Iris pigment epithelial cell (primary cell): ENCODE measurements around the gene HIVEP3.

Experiments used
- DNase-seq: peaks from one replicate; pipeline ENCODE4 v3.0.0-alpha.2; 2011; ENCODE audit warnings: low read depth

HIVEP3 gene

DNA sequence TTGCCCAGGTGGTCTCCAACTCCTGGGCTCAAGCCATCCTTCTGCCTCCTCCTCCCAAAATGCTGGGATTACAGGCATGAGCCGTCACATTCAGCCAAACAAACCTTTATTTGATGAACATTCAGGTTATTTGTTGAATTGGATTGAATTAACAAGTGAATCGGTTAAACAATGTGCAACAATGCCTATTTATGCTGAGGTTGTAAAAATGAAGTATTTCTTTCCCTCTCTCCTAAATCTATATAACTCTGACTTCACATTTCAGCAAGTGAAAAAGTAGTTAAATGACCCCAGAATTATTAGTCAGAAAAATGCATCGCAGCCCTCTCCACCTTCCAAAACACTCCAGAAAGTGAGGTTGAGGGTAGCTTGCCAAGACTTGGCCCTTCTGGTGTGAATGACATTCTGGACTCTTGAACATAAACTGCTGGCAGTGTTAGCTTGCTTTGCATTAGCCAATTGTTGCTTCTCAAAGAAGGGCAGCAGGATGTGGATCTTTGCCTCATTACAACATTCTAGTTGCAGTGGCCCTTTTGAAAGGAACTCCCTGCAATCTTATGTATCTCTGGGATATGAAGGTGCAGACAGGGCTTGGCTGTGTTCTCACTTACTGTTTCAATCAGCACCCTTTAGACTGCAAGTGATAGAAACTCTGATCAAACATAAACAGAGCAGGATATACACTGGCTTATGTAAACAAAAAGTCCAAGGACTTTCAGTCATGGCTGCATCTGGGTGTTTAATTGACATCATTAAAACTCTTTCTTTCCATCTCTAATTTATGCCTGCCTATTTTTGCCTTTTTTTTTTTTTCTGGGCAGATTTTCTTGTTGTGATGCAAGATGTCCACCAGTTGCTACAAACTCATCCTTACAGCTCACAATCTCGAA, 456.7 kb downstream of the HIVEP3 start:
- peak; percentile 42 for DNase-seq

DNA sequence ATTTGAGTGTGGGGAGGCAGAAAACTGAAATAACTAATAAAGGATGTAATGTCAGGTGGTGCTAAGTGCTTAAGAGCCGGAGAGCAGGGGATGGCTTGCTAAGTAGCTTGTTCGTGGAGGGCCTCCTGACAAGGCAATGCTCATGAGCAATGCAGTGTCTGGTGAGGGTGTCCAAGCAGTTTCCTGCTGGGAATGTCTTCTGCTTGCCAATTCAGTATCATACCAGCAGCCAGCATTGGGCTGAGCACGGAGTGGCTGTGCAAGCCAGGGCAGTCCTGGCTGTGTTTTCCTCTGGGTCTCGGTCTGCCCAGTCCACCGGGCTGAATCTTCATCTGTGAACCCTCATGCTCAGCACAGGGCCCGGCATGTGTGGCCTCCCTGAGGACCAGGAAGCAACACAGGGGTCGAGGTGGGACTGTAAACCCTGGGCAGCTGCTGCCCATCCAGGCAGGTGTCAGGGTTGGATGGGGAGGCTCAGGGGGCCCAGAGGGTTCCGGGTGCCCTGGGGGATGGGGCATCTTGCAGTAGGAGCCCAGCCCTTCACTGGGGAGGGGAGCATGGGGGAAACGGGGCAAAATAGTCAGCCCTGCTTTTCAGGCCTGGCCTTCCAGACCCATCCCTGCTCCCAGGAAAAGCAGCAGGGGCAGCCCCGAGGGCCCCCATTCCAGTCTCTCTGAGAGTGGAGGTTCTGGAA, 461.7 kb downstream of the HIVEP3 start:
- DNase-seq = no peak
